Mesenchymal stem cell (in vitro differentiated cells and primary cell): ENCODE results near the gene SCD5.

Source experiments
- DNase-seq: peaks from one replicate; pipeline ENCODE4 v3.0.0-alpha.2; 2013
- H2AFZ ChIP-seq: one replicate; pipeline ENCODE4 v1.6.1; 2013; ENCODE audit warnings: low read depth, mild to moderate bottlenecking, control low read depth, inconsistent platforms, low read length, moderate library complexity
- H2AK5ac ChIP-seq: 2 replicates; pipeline ENCODE4 v1.6.1; 2013; ENCODE audit warnings: low read length, moderate library complexity, mild to moderate bottlenecking, inconsistent platforms; ENCODE audit not compliant: severe bottlenecking
- H2BK120ac ChIP-seq: one replicate; pipeline ENCODE4 v1.6.1; 2013; ENCODE audit warnings: low read depth, mild to moderate bottlenecking, inconsistent platforms, low read length, moderate library complexity
- H2BK12ac ChIP-seq, 2 experiments: one replicate each; pipeline ENCODE4 v1.6.1; 2013; ENCODE audit warnings: inconsistent platforms in 2 of 2, low read length in 2 of 2, mild to moderate bottlenecking in 2 of 2, moderate library complexity in 2 of 2, control low read depth in 1 of 2
- H2BK15ac ChIP-seq: one replicate; pipeline ENCODE4 v1.6.1; 2013; ENCODE audit warnings: mild to moderate bottlenecking, low read depth, inconsistent platforms; ENCODE audit not compliant: poor library complexity, severe bottlenecking
- H2BK5ac ChIP-seq: 2 replicates; pipeline ENCODE4 v1.6.1; 2013; ENCODE audit warnings: low read depth, mild to moderate bottlenecking, low read length, control low read depth, inconsistent platforms; ENCODE audit not compliant: poor library complexity, severe bottlenecking
- H3K14ac ChIP-seq, 2 experiments: one replicate each; pipeline ENCODE4 v1.6.1; 2013; ENCODE audit warnings: inconsistent platforms in 2 of 2, low read length in 2 of 2, control low read depth in 1 of 2, mild to moderate bottlenecking in 1 of 2, moderate library complexity in 1 of 2
- H3K18ac ChIP-seq, 2 experiments: one replicate each; pipeline ENCODE4 v1.6.1; 2013; ENCODE audit warnings: inconsistent platforms in 2 of 2, low read length in 2 of 2, control low read depth in 1 of 2, low read depth in 1 of 2, mild to moderate bottlenecking in 1 of 2
- H3K23ac ChIP-seq, 2 experiments: one replicate each; pipeline ENCODE4 v1.6.1; 2013; ENCODE audit warnings: inconsistent platforms in 2 of 2, low read length in 2 of 2, mild to moderate bottlenecking in 2 of 2, moderate library complexity in 2 of 2, control low read depth in 1 of 2
- H3K27ac ChIP-seq: 2 replicates; pipeline ENCODE4 v1.5.1; 2013; ENCODE audit warnings: mild to moderate bottlenecking, moderate library complexity, low read length, control low read depth, inconsistent platforms; ENCODE audit not compliant: poor library complexity, severe bottlenecking
- H3K27me3 ChIP-seq, 2 experiments: 2 replicates each; pipeline versions ENCODE4 v1.6.1 to v1.7.0; 2013; ENCODE audit warnings: low read length in 2 of 2, mild to moderate bottlenecking in 2 of 2, moderate library complexity in 2 of 2, control low read depth in 1 of 2, inconsistent platforms in 1 of 2; ENCODE audit not compliant: control insufficient read depth in 1 of 2, insufficient read depth in 1 of 2
- H3K36me3 ChIP-seq, 2 experiments: 2 replicates each; pipeline versions ENCODE4 v1.6.1 to v1.7.0; 2013; ENCODE audit warnings: low read length in 2 of 2, control low read depth in 1 of 2, inconsistent platforms in 1 of 2, low read depth in 1 of 2, mild to moderate bottlenecking in 1 of 2; ENCODE audit not compliant: insufficient read depth in 2 of 2, control insufficient read depth in 1 of 2
- H3K4ac ChIP-seq, 2 experiments: one replicate each; pipeline ENCODE4 v1.6.1; 2013; ENCODE audit warnings: inconsistent platforms in 2 of 2, low read length in 2 of 2, mild to moderate bottlenecking in 2 of 2, moderate library complexity in 2 of 2, control low read depth in 1 of 2, low read depth in 1 of 2
- H3K4me1 ChIP-seq: 2 replicates; pipeline ENCODE4 v1.6.1; 2013; ENCODE audit warnings: low read depth, low read length, control low read depth; ENCODE audit not compliant: control insufficient read depth, insufficient read depth
- H3K4me2 ChIP-seq: 2 replicates; pipeline ENCODE4 v1.6.1; 2013; ENCODE audit warnings: low read length, mild to moderate bottlenecking, inconsistent platforms; ENCODE audit not compliant: poor library complexity, severe bottlenecking
- H3K4me3 ChIP-seq, 2 experiments: 2 replicates each; pipeline versions ENCODE4 v1.5.1 to v1.7.0; 2013; ENCODE audit warnings: low read length in 2 of 2, mild to moderate bottlenecking in 2 of 2, control low read depth in 1 of 2, low read depth in 1 of 2; ENCODE audit not compliant: insufficient read depth in 1 of 2
- H3K79me1 ChIP-seq: replicated peaks from 2 replicates; pipeline ENCODE4 v1.6.1; 2013; ENCODE audit warnings: mild to moderate bottlenecking, control low read depth, low read length, inconsistent platforms; ENCODE audit not compliant: poor library complexity, severe bottlenecking
- H3K9ac ChIP-seq: 2 replicates; pipeline ENCODE4 v1.7.0; 2013; ENCODE audit warnings: mild to moderate bottlenecking, low read length, moderate library complexity
- H3K9me3 ChIP-seq: 2 replicates; pipeline ENCODE4 v1.7.0; 2013; ENCODE audit warnings: mild to moderate bottlenecking, low read length; ENCODE audit not compliant: control insufficient read depth
- H4K8ac ChIP-seq: one replicate; pipeline ENCODE4 v1.6.1; 2013; ENCODE audit warnings: inconsistent platforms, mild to moderate bottlenecking, low read length, moderate library complexity
- H4K91ac ChIP-seq: one replicate; pipeline ENCODE4 v1.6.1; 2013; ENCODE audit warnings: mild to moderate bottlenecking, low read length, inconsistent platforms
- WGBS: methylation state at CpG from one replicate; pipeline ENCODE4 v1.1.7; 2013; ENCODE audit warnings: mixed read lengths; 5-methylcytosine and 5-hydroxymethylcytosine counted together

The SCD5 gene

DNA sequence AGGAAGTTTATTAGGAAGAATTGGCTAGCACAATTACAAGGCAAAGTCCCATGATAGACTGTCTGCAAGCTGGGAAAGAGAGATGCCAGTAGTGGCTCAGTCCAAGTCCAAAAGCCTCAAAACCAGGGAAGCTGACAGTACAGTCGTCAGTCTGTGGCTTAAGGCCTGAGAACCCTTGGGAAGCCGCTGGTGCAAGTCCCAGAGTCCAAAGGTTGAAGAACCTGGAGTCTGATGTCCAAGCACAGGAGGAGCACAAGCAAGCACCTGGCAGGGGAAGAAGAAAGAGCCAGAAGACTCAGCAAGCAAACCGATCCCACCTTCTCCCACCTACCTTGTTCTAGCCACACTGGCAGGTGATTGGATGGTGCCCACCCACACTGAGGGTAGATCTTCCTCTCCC, 185.5 kb downstream of the SCD5 start:
- H3K27me3 ChIP-seq = peaks cover 0 to 16% of the 10 kb centered on the region in 2 experiments
- H2BK120ac ChIP-seq = no peak overlapping the region
- no peak overlapping the region for H3K9ac ChIP-seq
- no peak overlapping the region for H2BK5ac ChIP-seq
- no peaks in the 10 kb centered on the region for H3K9me3 ChIP-seq
- no peak overlapping the region for H4K8ac ChIP-seq
- no peak overlapping the region for H2BK12ac ChIP-seq
- H2AK5ac ChIP-seq = no peak overlapping the region
- H3K4me2 ChIP-seq = no peak overlapping the region
- no peak overlapping the region for H3K4me3 ChIP-seq
- H2AFZ ChIP-seq = no peak overlapping the region
- H3K4ac ChIP-seq = no peak overlapping the region
- no peaks in the 10 kb centered on the region for H3K36me3 ChIP-seq
- H3K18ac ChIP-seq = no peak overlapping the region
- H3K27ac ChIP-seq = no peak overlapping the region
- no peak for DNase-seq
- H2BK15ac ChIP-seq = no peak overlapping the region
- no peak overlapping the region for H3K14ac ChIP-seq
- no peaks in the 10 kb centered on the region for H3K4me1 ChIP-seq
- H4K91ac ChIP-seq = no peak overlapping the region
- WGBS = 75% methylated on average over 3 of the region's 3 CpGs
- no peaks in the 10 kb centered on the region for H3K79me1 ChIP-seq
- H3K23ac ChIP-seq = no peak overlapping the region

DNA sequence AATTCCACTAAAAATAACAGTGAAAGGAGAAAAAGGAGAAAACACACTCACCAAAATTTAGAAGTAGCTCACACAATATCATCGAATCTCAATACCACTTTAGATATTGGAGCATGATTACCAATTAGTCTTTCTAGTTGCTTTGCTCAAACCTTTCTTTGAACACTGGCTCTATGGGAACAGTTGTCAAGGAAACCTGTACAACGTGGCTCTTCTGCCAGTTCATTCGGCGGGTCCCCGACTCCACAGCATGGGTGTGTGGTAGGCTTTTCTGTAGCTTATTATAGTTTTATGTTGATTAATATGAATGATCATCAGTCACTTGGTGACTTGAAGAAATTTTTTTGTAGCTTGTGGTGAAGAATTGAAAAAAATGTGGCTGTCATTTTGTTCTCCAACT, 186.6 kb downstream of the SCD5 start:
- no peaks in the 10 kb centered on the region for H3K79me1 ChIP-seq
- H2BK120ac ChIP-seq = no peak overlapping the region
- 91% methylated on average over 5 of the region's 5 CpGs for WGBS
- no peak overlapping the region for H2BK5ac ChIP-seq
- no peak overlapping the region for H2AK5ac ChIP-seq
- H4K8ac ChIP-seq = no peak overlapping the region
- H3K4me1 ChIP-seq = no peaks in the 10 kb centered on the region
- H3K27ac ChIP-seq = no peak overlapping the region
- H2BK12ac ChIP-seq = no peak overlapping the region
- H2BK15ac ChIP-seq = no peak overlapping the region
- H3K4me3 ChIP-seq = no peak overlapping the region
- H3K4me2 ChIP-seq = no peak overlapping the region
- no peak overlapping the region for H3K18ac ChIP-seq
- no peak overlapping the region for H3K4ac ChIP-seq
- no peak overlapping the region for H3K14ac ChIP-seq
- no peak for DNase-seq
- no peak overlapping the region for H3K9ac ChIP-seq
- no peaks in the 10 kb centered on the region for H3K9me3 ChIP-seq
- H3K36me3 ChIP-seq = no peaks in the 10 kb centered on the region
- no peak overlapping the region for H2AFZ ChIP-seq
- H3K27me3 ChIP-seq = peaks cover 0 to 15% of the 10 kb centered on the region in 2 experiments
- no peak overlapping the region for H3K23ac ChIP-seq
- H4K91ac ChIP-seq = no peak overlapping the region

DNA sequence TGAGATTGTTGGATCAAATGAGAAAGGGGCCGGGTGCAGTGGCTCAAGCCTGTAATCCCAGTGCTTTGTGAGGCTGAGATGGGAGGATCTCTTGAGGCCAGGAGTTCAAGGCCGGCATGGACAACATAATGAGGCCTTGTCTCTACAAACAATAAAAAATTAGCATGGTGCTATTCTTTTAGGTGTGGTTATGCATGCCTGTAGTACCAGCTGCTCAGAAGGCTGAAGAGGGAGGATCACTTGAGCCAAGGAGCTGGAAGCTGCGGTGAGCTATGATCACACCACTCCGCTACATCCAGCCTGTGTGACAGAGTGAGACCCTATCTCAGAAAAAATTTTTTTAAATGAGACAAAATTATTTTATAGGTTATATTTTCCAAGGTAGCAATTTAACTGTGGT, 187.1 kb downstream of the SCD5 start:
- no peak overlapping the region for H2BK15ac ChIP-seq
- no peak overlapping the region for H3K14ac ChIP-seq
- no peaks in the 10 kb centered on the region for H3K79me1 ChIP-seq
- H4K8ac ChIP-seq = no peak overlapping the region
- H2BK5ac ChIP-seq = no peak overlapping the region
- no peak overlapping the region for H2AFZ ChIP-seq
- H2BK12ac ChIP-seq = no peak overlapping the region
- no peak overlapping the region for H3K23ac ChIP-seq
- peaks cover 0 to 10% of the 10 kb centered on the region in 2 experiments for H3K27me3 ChIP-seq
- H3K4me1 ChIP-seq = no peaks in the 10 kb centered on the region
- no peak overlapping the region for H3K18ac ChIP-seq
- H3K27ac ChIP-seq = no peak overlapping the region
- no peak overlapping the region for H3K9ac ChIP-seq
- no peak overlapping the region for H2AK5ac ChIP-seq
- no peak overlapping the region for H3K4ac ChIP-seq
- no peaks in the 10 kb centered on the region for H3K9me3 ChIP-seq
- no peak overlapping the region for H3K4me3 ChIP-seq
- 94% methylated on average over 1 of the region's 4 CpGs for WGBS
- DNase-seq = no peak
- no peak overlapping the region for H4K91ac ChIP-seq
- no peaks in the 10 kb centered on the region for H3K36me3 ChIP-seq
- no peak overlapping the region for H2BK120ac ChIP-seq
- no peak overlapping the region for H3K4me2 ChIP-seq

DNA sequence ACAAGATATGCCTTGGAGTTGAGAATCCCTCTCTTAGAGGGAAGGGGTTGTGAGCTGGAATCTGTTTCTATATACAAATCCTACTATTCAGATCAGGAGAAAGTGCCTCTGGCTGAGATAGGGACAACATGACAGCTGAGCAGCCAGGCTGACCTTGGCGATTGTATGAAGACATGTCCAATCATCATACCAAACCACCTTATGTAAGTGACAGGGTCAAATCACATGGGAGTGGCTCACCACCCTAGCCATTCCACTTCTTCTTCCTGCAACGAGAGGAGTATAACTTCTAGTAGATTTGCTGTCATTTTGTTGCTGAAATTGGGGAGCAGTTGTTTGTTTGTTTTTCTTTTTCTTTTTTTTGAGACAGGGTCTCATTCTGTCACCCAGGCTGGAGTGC, 188.6 kb downstream of the SCD5 start:
- Histone ChIP-seq H3K9ac (no peak overlapping the region), H3K27ac (no peak overlapping the region), H2AK5ac (no peak overlapping the region), H4K8ac (no peak overlapping the region), H3K36me3 (no peaks in the 10 kb centered on the region), H3K9me3 (no peaks in the 10 kb centered on the region), H2BK12ac (no peak overlapping the region), H3K4me1 (no peaks in the 10 kb centered on the region), H3K4ac (no peak overlapping the region), H3K23ac (no peak overlapping the region), H2BK5ac (no peak overlapping the region), H2AFZ (no peak overlapping the region), H3K27me3 (no peaks in the 10 kb centered on the region), H2BK120ac (no peak overlapping the region), H3K4me2 (no peak overlapping the region), H3K14ac (no peak overlapping the region), H4K91ac (no peak overlapping the region), H2BK15ac (no peak overlapping the region), H3K18ac (no peak overlapping the region), H3K79me1 (no peaks in the 10 kb centered on the region), H3K4me3 (no peak overlapping the region)
- 92% methylated on average over 1 of the region's 2 CpGs for WGBS
- DNase-seq = no peak
